Measurements from ENCODE around the gene HOXD4. TPM values are rescaled to one million over a fixed set of nuclear protein-coding genes. Genes with fewer than 3 reads are reported as not detected.
A peak's percentile ranks its signal among the peaks of the same experiment; 100 is the strongest.

Gene HOXD4
- total and polyA plus RNA-seq, 3 donors from 2014 or later, result 2.7 to 13.3 (median 11.5) TPM

GRCh38 chr2:176174382-176174823, 23.1 kb downstream of the HOXD4 start:
- H3K36me3 ChIP-seq (ENCODE audit: low read depth, missing control alignments), result no peaks in the 10 kb centered on the region
- no peak for DNase-seq
- intact Hi-C loops (cut with DNase I; ENCODE audit: low total_unique reads), result no loop called here
- H3K4me3 ChIP-seq, result peak overlapping the region; percentile 39 to 52
- peak overlapping the region; percentile 71 to 76 for H3K27ac ChIP-seq
- no peak for TF ChIP-seq CTCF (IDR thresholded peaks at IDR 0.05)
- TF ChIP-seq POLR2A (IDR thresholded peaks at IDR 0.05), result no peak
- peaks cover 45% of the 10 kb centered on the region for H3K4me1 ChIP-seq
- H3K9me3 ChIP-seq, result no peaks in the 10 kb centered on the region
- no peaks in the 10 kb centered on the region for H3K27me3 ChIP-seq
- WGBS, 2 donors, result 7 to 10% methylated on average over 7 to 14 of the region's 14 CpGs

- 7% methylated on average over 27 to 47 of the region's 47 CpGs for WGBS, 2 donors
- intact Hi-C loops (cut with DNase I; ENCODE audit: low total_unique reads), result no loop called here
- peak; percentile 77 for DNase-seq
- no peak for TF ChIP-seq CTCF (IDR thresholded peaks at IDR 0.05)
- no peak for TF ChIP-seq POLR2A (IDR thresholded peaks at IDR 0.05)
- Histone ChIP-seq H3K27me3 (no peaks in the 10 kb centered on the region), H3K4me1 (peaks cover 40% of the 10 kb centered on the region), H3K9me3 (no peaks in the 10 kb centered on the region), H3K4me3 (peak overlapping the region; percentile 39 to 52), H3K27ac (peak overlapping the region; percentile 71 to 76), H3K36me3 (ENCODE audit: low read depth, missing control alignments) (no peaks in the 10 kb centered on the region)
These were observed 23.7 kb downstream of the HOXD4 start for GRCh38 chr2:176174824-176175708.

GRCh38 chr2:176175709-176176607, 24.6 kb downstream of the HOXD4 start:
- Histone ChIP-seq H3K4me3 (no peak overlapping the region), H3K36me3 (ENCODE audit: low read depth, missing control alignments) (no peaks in the 10 kb centered on the region), H3K4me1 (peaks cover 32% of the 10 kb centered on the region), H3K27ac (peak overlapping the region; percentile 71 to 76), H3K9me3 (no peaks in the 10 kb centered on the region), H3K27me3 (no peaks in the 10 kb centered on the region)
- intact Hi-C loops (cut with DNase I; ENCODE audit: low total_unique reads), result no loop called here
- TF ChIP-seq POLR2A (IDR thresholded peaks at IDR 0.05), result no peak
- no peak for TF ChIP-seq CTCF (IDR thresholded peaks at IDR 0.05)
- no peak for DNase-seq
- WGBS, 2 donors, result 50 to 56% methylated on average over 6 to 7 of the region's 7 CpGs

GRCh38 chr2:176177580-176178037, 26.3 kb downstream of the HOXD4 start:
- H3K27me3 ChIP-seq, result no peaks in the 10 kb centered on the region
- H3K4me1 ChIP-seq, result peaks cover 28% of the 10 kb centered on the region
- intact Hi-C loops (cut with DNase I; ENCODE audit: low total_unique reads), result no loop called here
- DNase-seq, result no peak
- TF ChIP-seq POLR2A (IDR thresholded peaks at IDR 0.05) (no peak), CTCF (IDR thresholded peaks at IDR 0.05) (no peak)
- H3K4me3 ChIP-seq, result peak overlapping the region; percentile 48 to 60
- WGBS, 2 donors, result 15 to 37% methylated on average over 6 to 10 of the region's 12 CpGs
- H3K27ac ChIP-seq, result peak overlapping the region; percentile 4 to 76
- H3K36me3 ChIP-seq (ENCODE audit: low read depth, missing control alignments), result no peaks in the 10 kb centered on the region
- H3K9me3 ChIP-seq, result no peaks in the 10 kb centered on the region
